Neutrophil (primary cell): ENCODE measurements around the gene SCLY.

Experiments used
- H3K27ac ChIP-seq: fragments of 200-600 bp; sonication (generic); 2 replicates; pipeline ENCODE4 v1.5.1; 2016; ENCODE audit warnings: mild to moderate bottlenecking, moderate library complexity
- H3K27me3 ChIP-seq: fragments of 200-600 bp; sonication (generic); 2 replicates; pipeline ENCODE4 v1.6.0; 2016; ENCODE audit warnings: mild to moderate bottlenecking
- H3K36me3 ChIP-seq: fragments of 200-600 bp; sonication (generic); 2 replicates; pipeline ENCODE4 v1.5.1; 2017
- H3K4me1 ChIP-seq, 2 experiments: fragments of 200-600 bp in 1 of 2; sonication (generic) in 1 of 2; 1 replicate in 1 of 2; 2 replicates in 1 of 2; pipeline versions ENCODE4 v1.5.1 to v1.6.1; 2013 to 2016; ENCODE audit warnings: low read depth in 1 of 2, low read length in 1 of 2, mild to moderate bottlenecking in 1 of 2, moderate library complexity in 1 of 2; ENCODE audit not compliant: control insufficient read depth in 1 of 2, insufficient read depth in 1 of 2
- H3K4me3 ChIP-seq, 2 experiments: fragments of 200-600 bp in 1 of 2; sonication (generic) in 1 of 2; 1 replicate in 1 of 2; 2 replicates in 1 of 2; pipeline ENCODE4 v1.5.1; 2013 to 2016; ENCODE audit warnings: low read depth in 1 of 2, low read length in 1 of 2, mild to moderate bottlenecking in 1 of 2, moderate library complexity in 1 of 2
- H3K9me3 ChIP-seq: fragments of 200-600 bp; sonication (generic); 2 replicates; pipeline ENCODE4 v1.5.1; 2016
- CTCF ChIP-seq: fragments of 200-600 bp; sonication (generic); IDR thresholded peaks from 2 replicates; pipeline ENCODE4 v1.5.1; 2016; ENCODE audit warnings: antibody characterized with exemption

The SCLY gene

GRCh38 chr2:238020816-238021215 is 40.0 kb upstream of the SCLY start:
- Histone ChIP-seq H3K4me1 (no peaks in the 10 kb centered on the region), H3K27me3 (no peaks in the 10 kb centered on the region), H3K4me3 (no peak overlapping the region), H3K27ac (no peak overlapping the region), H3K9me3 (no peaks in the 10 kb centered on the region), H3K36me3 (peaks cover 64% of the 10 kb centered on the region)
- TF ChIP-seq CTCF, result no peak

DNA sequence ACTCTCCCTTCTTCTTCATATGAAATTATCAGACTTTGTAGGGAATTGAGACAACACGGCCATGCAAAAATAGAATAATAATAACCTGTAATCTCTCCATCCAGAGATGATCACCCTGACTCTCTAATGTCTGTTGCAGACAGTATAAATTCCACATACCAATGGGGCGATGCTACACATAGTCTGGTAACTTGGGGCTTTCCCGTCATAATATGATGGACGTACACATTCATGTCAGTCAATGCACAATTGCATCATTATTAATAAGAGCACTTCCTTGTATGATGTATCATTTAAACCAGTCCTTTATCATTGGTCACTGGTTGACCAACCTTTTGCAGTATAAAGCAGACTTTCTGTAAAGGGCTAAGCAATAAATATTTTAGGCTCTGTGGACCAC is 39.5 kb upstream of the SCLY start:
- no peak for TF ChIP-seq CTCF
- Histone ChIP-seq H3K4me1 (no peaks in the 10 kb centered on the region), H3K27me3 (no peaks in the 10 kb centered on the region), H3K36me3 (peaks cover 69% of the 10 kb centered on the region), H3K4me3 (no peak overlapping the region), H3K9me3 (no peaks in the 10 kb centered on the region), H3K27ac (no peak overlapping the region)

DNA sequence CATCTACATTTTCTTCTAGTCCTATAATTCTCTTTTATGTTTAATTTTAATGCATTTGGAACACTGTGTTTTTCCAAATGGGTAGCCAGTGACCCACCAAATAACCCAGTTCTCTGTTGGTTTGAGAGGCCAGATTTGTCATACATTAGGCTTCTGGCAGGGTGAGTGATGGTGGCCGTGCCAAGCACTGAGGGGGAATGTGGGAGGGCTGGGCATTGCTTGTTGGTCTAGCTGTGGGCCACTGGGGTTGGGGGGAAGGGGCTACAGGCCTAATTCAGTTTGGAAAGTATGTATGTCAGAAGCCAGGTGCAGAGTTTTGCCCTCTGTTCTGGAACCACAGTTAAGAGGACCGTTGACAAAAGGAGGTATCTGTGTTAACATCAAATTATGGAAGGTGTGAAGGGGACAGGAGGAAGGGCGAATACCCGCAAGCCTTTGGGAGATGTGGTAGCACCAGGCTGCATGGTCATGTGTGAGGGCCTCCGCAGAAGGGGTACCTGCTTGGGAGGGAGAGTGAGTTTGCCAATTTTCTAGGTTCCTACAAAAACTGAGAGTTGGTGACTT is 38.1 kb upstream of the SCLY start:
- Histone ChIP-seq H3K4me3 (no peak overlapping the region), H3K9me3 (no peaks in the 10 kb centered on the region), H3K27me3 (no peaks in the 10 kb centered on the region), H3K4me1 (peaks cover 8 to 9% of the 10 kb centered on the region in 2 experiments), H3K27ac (no peak overlapping the region), H3K36me3 (peaks cover 57% of the 10 kb centered on the region)
- TF ChIP-seq CTCF, result no peak

DNA sequence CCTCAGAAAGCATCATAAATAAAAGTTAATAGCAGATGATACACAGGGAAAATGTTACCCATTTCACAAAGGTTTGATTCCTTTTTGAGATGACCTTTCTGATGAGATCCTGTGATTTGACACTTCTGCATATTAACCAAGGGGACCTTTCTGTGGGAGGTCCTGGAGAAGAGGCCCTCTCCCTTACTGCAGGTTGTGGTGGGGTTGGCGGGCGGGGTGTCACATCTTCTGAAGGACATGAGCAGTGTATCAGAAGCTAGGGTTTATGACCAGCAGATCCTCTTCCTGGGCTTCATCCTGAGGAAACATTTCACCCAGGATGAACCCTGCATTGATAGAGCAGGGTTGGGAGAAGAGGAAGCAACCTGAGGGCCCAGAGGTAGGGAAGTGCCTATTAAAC is 37.2 kb upstream of the SCLY start:
- no peak for TF ChIP-seq CTCF
- Histone ChIP-seq H3K36me3 (peaks cover 48% of the 10 kb centered on the region), H3K4me3 (no peak overlapping the region), H3K27me3 (no peaks in the 10 kb centered on the region), H3K4me1 (peaks cover 13 to 15% of the 10 kb centered on the region in 2 experiments), H3K27ac (no peak overlapping the region), H3K9me3 (no peaks in the 10 kb centered on the region)

- Histone ChIP-seq H3K4me3 (no peak overlapping the region), H3K9me3 (no peaks in the 10 kb centered on the region), H3K36me3 (peaks cover 40% of the 10 kb centered on the region), H3K4me1 (peaks cover 13 to 15% of the 10 kb centered on the region in 2 experiments), H3K27ac (no peak overlapping the region), H3K27me3 (no peaks in the 10 kb centered on the region)
- TF ChIP-seq CTCF, result no peak
Observed at GRCh38 chr2:238024986-238025385, 35.8 kb upstream of the SCLY start.
